Body of pancreas (tissue), 4 donors: ENCODE measurements around the gene CDK14. TPM values are rescaled to one million over a fixed set of nuclear protein-coding genes. Genes with fewer than 3 reads are reported as not detected.

Experiments used
- ATAC-seq: fragments of 150-250 bp; one replicate; pipeline ENCODE4 v1.9.1; 2016
- DNase-seq, 4 donors: peaks; one replicate each; pipeline ENCODE4 v3.0.0-alpha.2; 2019
- H3K27ac ChIP-seq, 4 donors: fragments of 200-600 bp; sonication (generic); 1 replicate in 3 of 4; 2 replicates in 1 of 4; pipeline versions ENCODE4 v1.5.1 to v1.6.1; 2016 to 2019; ENCODE audit warnings: mild to moderate bottlenecking in 1 of 4, mixed read lengths in 1 of 4, moderate library complexity in 1 of 4
- H3K27me3 ChIP-seq, 2 donors: fragments of 200-600 bp; sonication (generic); one replicate each; pipeline ENCODE4 v1.6.0; 2016; ENCODE audit warnings: mild to moderate bottlenecking in 1 of 2
- H3K36me3 ChIP-seq, 2 donors: fragments of 200-600 bp; sonication (generic); replicated peaks in 1 of 2; 2 replicates each; pipeline ENCODE4 v1.5.1; 2016; ENCODE audit warnings: low read depth in 2 of 2; ENCODE audit not compliant: insufficient read depth in 1 of 2
- H3K4me1 ChIP-seq: fragments of 200-600 bp; sonication (generic); one replicate; pipeline ENCODE4 v1.6.0; 2016
- H3K4me3 ChIP-seq, 2 donors: fragments of 200-600 bp; sonication (generic); 1 replicate in 1 of 2; 2 replicates in 1 of 2; pipeline ENCODE4 v1.5.1; 2016 to 2019
- H3K9me3 ChIP-seq, 3 donors: fragments of 200-600 bp; sonication (generic); 1 replicate in 2 of 3; 2 replicates in 1 of 3; pipeline ENCODE4 v1.5.1; 2016
- CTCF ChIP-seq, 7 experiments: fragments of 450-650 bp in 4 of 7; fragments of 200-600 bp in 3 of 7; sonication (generic) in 3 of 7; IDR thresholded peaks; one replicate each; pipeline ENCODE4 v1.5.1; 2016 to 2019; ENCODE audit warnings: antibody characterized with exemption in 7 of 7
- POLR2A ChIP-seq, 3 donors: fragments of 450-650 bp; IDR thresholded peaks; one replicate each; pipeline ENCODE4 v1.6.1; 2016; ENCODE audit warnings: antibody characterized with exemption in 3 of 3, mild to moderate bottlenecking in 2 of 3
- WGBS, 2 donors: methylation state at CpG; one replicate each; pipeline ENCODE4 v1.1.5; 2017; 5-methylcytosine and 5-hydroxymethylcytosine counted together
- intact Hi-C: fragments of 100-400 bp; cut with DNase I; formaldehyde crosslinking; loops from one replicate; pipeline ENCODE4 v1.15.1; 2023
- total RNA-seq, 2 donors: library from RNA; depleted of rRNA; stranded (reverse); fragments of >200 nt; gene quantifications; one replicate each; pipeline ENCODE4 v1.1.0, GENCODE V29; 2016

CDK14 gene
- total RNA-seq, 2 donors from 2014 or later, result 21.8 to 35.6 TPM

GRCh38 chr7:91091631-91092030, 495.5 kb downstream of the CDK14 start:
- Histone ChIP-seq H3K27me3 (no peaks in the 10 kb centered on the region), H3K4me3 (no peak overlapping the region), H3K27ac (no peak overlapping the region), H3K36me3 (no peaks in the 10 kb centered on the region), H3K4me1 (no peaks in the 10 kb centered on the region), H3K9me3 (no peaks in the 10 kb centered on the region)
- DNase-seq (no peak), ATAC-seq (no peak)
- whole genome bisulfite sequencing, 2 donors, result 86 to 89% methylated on average over 4 of the region's 4 CpGs
- TF ChIP-seq POLR2A (IDR thresholded peaks at IDR 0.05) (no peak), CTCF (IDR thresholded peaks at IDR 0.05) (no peak)
- intact Hi-C loops, result no loop called here

GRCh38 chr7:91093181-91093580, 497.1 kb downstream of the CDK14 start:
- ATAC-seq, result no peak
- DNase-seq, result no peak
- no peaks in the 10 kb centered on the region for H3K36me3 ChIP-seq
- H3K27ac ChIP-seq, result no peak overlapping the region
- no peaks in the 10 kb centered on the region for H3K9me3 ChIP-seq
- intact Hi-C loops, result no loop called here
- no peaks in the 10 kb centered on the region for H3K4me1 ChIP-seq
- H3K27me3 ChIP-seq, result no peaks in the 10 kb centered on the region
- no peak for TF ChIP-seq POLR2A (IDR thresholded peaks at IDR 0.05)
- no peak overlapping the region for H3K4me3 ChIP-seq
- 95 to 97% methylated on average over 3 of the region's 3 CpGs for WGBS, 2 donors

- no peak overlapping the region for H3K27ac ChIP-seq
- H3K9me3 ChIP-seq, result no peaks in the 10 kb centered on the region
- H3K27me3 ChIP-seq, result no peaks in the 10 kb centered on the region
- intact Hi-C loops, result no loop called here
- no peak for DNase-seq
- H3K36me3 ChIP-seq, result no peaks in the 10 kb centered on the region
- H3K4me1 ChIP-seq, result no peaks in the 10 kb centered on the region
- WGBS, 2 donors, result 88 to 94% methylated on average over 1 of the region's 1 CpG
- ATAC-seq, result no peak
- TF ChIP-seq CTCF (IDR thresholded peaks at IDR 0.05) (no peak), POLR2A (IDR thresholded peaks at IDR 0.05) (no peak)
- H3K4me3 ChIP-seq, result no peak overlapping the region
Observed at GRCh38 chr7:91098566-91098965, 502.4 kb downstream of the CDK14 start.

GRCh38 chr7:91103363-91103762, 507.2 kb downstream of the CDK14 start:
- no peaks in the 10 kb centered on the region for H3K4me1 ChIP-seq
- no peaks in the 10 kb centered on the region for H3K27me3 ChIP-seq
- no peak for ATAC-seq
- H3K9me3 ChIP-seq, result no peaks in the 10 kb centered on the region
- H3K4me3 ChIP-seq, result no peak overlapping the region
- TF ChIP-seq CTCF (IDR thresholded peaks at IDR 0.05), result no peak
- TF ChIP-seq POLR2A (IDR thresholded peaks at IDR 0.05), result no peak
- WGBS, 2 donors, result 94 to 95% methylated on average over 1 of the region's 1 CpG
- no peaks in the 10 kb centered on the region for H3K36me3 ChIP-seq
- no peak overlapping the region for H3K27ac ChIP-seq
- intact Hi-C loops, result no loop called here
- no peak for DNase-seq

GRCh38 chr7:91107460-91107859, 511.3 kb downstream of the CDK14 start:
- intact Hi-C loops, result no loop called here
- Histone ChIP-seq H3K4me1 (no peaks in the 10 kb centered on the region), H3K36me3 (no peaks in the 10 kb centered on the region), H3K27ac (no peak overlapping the region), H3K9me3 (no peaks in the 10 kb centered on the region), H3K27me3 (no peaks in the 10 kb centered on the region), H3K4me3 (no peak overlapping the region)
- ATAC-seq (no peak), DNase-seq (no peak)
- 91 to 92% methylated on average over 3 of the region's 3 CpGs for WGBS, 2 donors
- no peak for TF ChIP-seq POLR2A (IDR thresholded peaks at IDR 0.05)
- TF ChIP-seq CTCF (IDR thresholded peaks at IDR 0.05), result no peak
